H9 (cell line): Measurements from ENCODE around the gene BACH2. TPM values are rescaled to one million over a fixed set of nuclear protein-coding genes. Genes with fewer than 3 reads are reported as not detected.

Source experiments
- DNase-seq: peaks from one replicate; pipeline ENCODE4 v3.0.0-alpha.2; 2017
- H2AFZ ChIP-seq: one replicate; pipeline ENCODE4 v1.6.1; 2013; ENCODE audit warnings: mild to moderate bottlenecking, low read length, control low read depth, moderate library complexity
- H2AK5ac ChIP-seq: 2 replicates; pipeline ENCODE4 v1.6.1; 2013; ENCODE audit warnings: low read length, control low read depth, mixed read lengths; ENCODE audit not compliant: insufficient read length
- H2BK120ac ChIP-seq: one replicate; pipeline ENCODE4 v1.6.1; 2013; ENCODE audit warnings: low read depth, mild to moderate bottlenecking, low read length, control low read depth, inconsistent platforms; ENCODE audit not compliant: poor library complexity, severe bottlenecking
- H2BK12ac ChIP-seq: 2 replicates; pipeline ENCODE4 v1.6.1; 2013; ENCODE audit warnings: low read length, control low read depth, mixed read lengths, low read depth; ENCODE audit not compliant: insufficient read length
- H2BK15ac ChIP-seq: 2 replicates; pipeline ENCODE4 v1.6.1; 2013; ENCODE audit warnings: low read depth, low read length, control low read depth
- H2BK20ac ChIP-seq: one replicate; pipeline ENCODE4 v1.6.1; 2013; ENCODE audit warnings: low read depth, mild to moderate bottlenecking, low read length, control low read depth, inconsistent platforms; ENCODE audit not compliant: poor library complexity, severe bottlenecking
- H2BK5ac ChIP-seq: 2 replicates; pipeline ENCODE4 v1.6.1; 2013; ENCODE audit warnings: low read length, control low read depth, mixed read lengths; ENCODE audit not compliant: insufficient read length
- H3K14ac ChIP-seq: 2 replicates; pipeline ENCODE4 v1.6.1; 2013; ENCODE audit warnings: low read length, control low read depth; ENCODE audit not compliant: insufficient read depth
- H3K18ac ChIP-seq: 2 replicates; pipeline ENCODE4 v1.6.1; 2013; ENCODE audit warnings: low read depth, mild to moderate bottlenecking, mixed read lengths, low read length, control low read depth; ENCODE audit not compliant: insufficient read length
- H3K23ac ChIP-seq: 2 replicates; pipeline ENCODE4 v1.6.1; 2013; ENCODE audit warnings: low read length, control low read depth, mixed read lengths, low read depth; ENCODE audit not compliant: insufficient read length
- H3K23me2 ChIP-seq: 2 replicates; pipeline ENCODE4 v1.6.1; 2013; ENCODE audit warnings: low read depth, mild to moderate bottlenecking, mixed read lengths, low read length, control low read depth; ENCODE audit not compliant: insufficient read length, poor library complexity, severe bottlenecking
- H3K27ac ChIP-seq: 2 replicates; pipeline ENCODE4 v1.5.1; 2013; ENCODE audit warnings: low read length, control low read depth, mixed read lengths, low read depth; ENCODE audit not compliant: insufficient read length
- H3K27me3 ChIP-seq: 2 replicates; pipeline ENCODE4 v1.6.1; 2013; ENCODE audit warnings: low read length, control low read depth, inconsistent platforms; ENCODE audit not compliant: insufficient read depth
- H3K4ac ChIP-seq: 2 replicates; pipeline ENCODE4 v1.6.1; 2013; ENCODE audit warnings: low read depth, mild to moderate bottlenecking, control low read depth, inconsistent platforms, low read length, moderate library complexity
- H3K4me1 ChIP-seq: 2 replicates; pipeline ENCODE4 v1.6.1; 2013; ENCODE audit warnings: low read length, control low read depth, inconsistent platforms; ENCODE audit not compliant: insufficient read depth
- H3K4me2 ChIP-seq: 2 replicates; pipeline ENCODE4 v1.6.1; 2013; ENCODE audit warnings: low read length, control low read depth, mixed read lengths; ENCODE audit not compliant: insufficient read length, insufficient read depth
- H3K56ac ChIP-seq: 2 replicates; pipeline ENCODE4 v1.6.1; 2013; ENCODE audit warnings: low read depth, mild to moderate bottlenecking, mixed read lengths, low read length, control low read depth; ENCODE audit not compliant: insufficient read length
- H3K79me1 ChIP-seq: 2 replicates; pipeline ENCODE4 v1.6.1; 2013; ENCODE audit warnings: low read depth, mild to moderate bottlenecking, moderate library complexity, low read length, control low read depth, inconsistent platforms; ENCODE audit not compliant: insufficient read depth, poor library complexity, severe bottlenecking
- H3K79me2 ChIP-seq: 2 replicates; pipeline ENCODE4 v1.6.1; 2013; ENCODE audit warnings: low read length, control low read depth, inconsistent platforms; ENCODE audit not compliant: insufficient read depth
- H3K9ac ChIP-seq: 2 replicates; pipeline ENCODE4 v1.6.1; 2013; ENCODE audit warnings: low read length, control low read depth, mixed read lengths; ENCODE audit not compliant: insufficient read length; ENCODE audit errors: extremely low read depth
- H3K9me3 ChIP-seq: one replicate; pipeline ENCODE4 v1.6.1; 2013; ENCODE audit warnings: low read depth, low read length, inconsistent platforms; ENCODE audit not compliant: control insufficient read depth
- H3T11ph ChIP-seq: one replicate; pipeline ENCODE4 v1.6.1; 2013; ENCODE audit warnings: mild to moderate bottlenecking, low read length, control low read depth, inconsistent platforms
- H4K20me1 ChIP-seq: one replicate; pipeline ENCODE4 v1.6.1; 2013; ENCODE audit not compliant: control insufficient read depth, insufficient read length, insufficient read depth
- H4K5ac ChIP-seq: 2 replicates; pipeline ENCODE4 v1.6.1; 2013; ENCODE audit warnings: low read depth, mild to moderate bottlenecking, mixed read lengths, low read length, control low read depth; ENCODE audit not compliant: insufficient read length
- H4K8ac ChIP-seq: replicated peaks from 2 replicates; pipeline ENCODE4 v1.6.1; 2013; ENCODE audit warnings: low read length, control low read depth, mixed read lengths, low read depth; ENCODE audit not compliant: insufficient read length
- H4K91ac ChIP-seq: 2 replicates; pipeline ENCODE4 v1.6.1; 2013; ENCODE audit warnings: low read depth, mild to moderate bottlenecking, moderate library complexity, mixed read lengths, low read length, control low read depth; ENCODE audit not compliant: insufficient read length
- H3K27ac Mint-ChIP-seq, 3 experiments: 2 replicates in 2 of 3; 3 replicates in 1 of 3; pipeline ENCODE4 v1.8.0; 2020 to 2021; ENCODE audit warnings: mixed read lengths in 3 of 3, mild to moderate bottlenecking in 1 of 3, moderate library complexity in 1 of 3
- H3K27me3 Mint-ChIP-seq: 2 replicates; pipeline ENCODE4 v1.8.0; 2021; ENCODE audit warnings: low read depth, mild to moderate bottlenecking, moderate library complexity, mixed read lengths
- H3K36me3 Mint-ChIP-seq, 3 experiments: 2 replicates in 2 of 3; 3 replicates in 1 of 3; pipeline ENCODE4 v1.8.0; 2020 to 2021; ENCODE audit warnings: low read depth in 3 of 3, mixed read lengths in 3 of 3; ENCODE audit not compliant: insufficient read depth in 1 of 3
- H3K4me1 Mint-ChIP-seq, 2 experiments: 2 replicates each; pipeline ENCODE4 v1.8.0; 2020; ENCODE audit warnings: mixed read lengths in 2 of 2
- H3K4me3 Mint-ChIP-seq, 2 experiments: 2 replicates in 1 of 2; 3 replicates in 1 of 2; pipeline ENCODE4 v1.8.0; 2020 to 2021; ENCODE audit warnings: mild to moderate bottlenecking in 2 of 2, mixed read lengths in 2 of 2, moderate library complexity in 1 of 2
- H3K9me3 Mint-ChIP-seq, 2 experiments: 2 replicates in 1 of 2; 3 replicates in 1 of 2; pipeline ENCODE4 v1.8.0; 2020; ENCODE audit warnings: mild to moderate bottlenecking in 2 of 2, mixed read lengths in 2 of 2, moderate library complexity in 1 of 2
- CTCF ChIP-seq: fragments of 200-600 bp; sonication (generic); conservative IDR thresholded peaks from 3 replicates; pipeline ENCODE4 v1.8.0; 2021; ENCODE audit warnings: antibody characterized with exemption, mild to moderate bottlenecking
- WGBS: extraction: QIAGEN DNeasy Blood & Tissue Kit; methylation state at CpG from one replicate; pipeline ENCODE4 v1.1.7; 2013; ENCODE audit warnings: missing lambda C conversion rate, low lambda C conversion rate, mixed read lengths; ENCODE audit not compliant: insufficient read length; ENCODE audit errors: extremely low coverage; 5-methylcytosine and 5-hydroxymethylcytosine counted together
- total RNA-seq: library from RNA; stranded (reverse); gene quantifications from 2 replicates; pipeline ENCODE4 v1.2.1, GENCODE V29; 2021

The BACH2 gene
- total RNA-seq, 1 experiment from 2014 or later = 2.0 TPM

- H3K27ac Mint-ChIP-seq = no peak overlapping the region
- Histone ChIP-seq H3K18ac (no peak overlapping the region), H3K23ac (no peak overlapping the region), H3K56ac (no peak overlapping the region), H3K4me2 (no peak overlapping the region), H3K9ac (no peak overlapping the region), H4K8ac (no peak overlapping the region), H2BK120ac (no peak overlapping the region), H3K27ac (no peak overlapping the region), H3K4me1 (no peaks in the 10 kb centered on the region), H3K23me2 (no peaks in the 10 kb centered on the region), H2BK5ac (no peak overlapping the region), H4K5ac (no peak overlapping the region), H2BK12ac (no peak overlapping the region), H3K27me3 (no peaks in the 10 kb centered on the region), H2BK15ac (no peak overlapping the region), H2AFZ (no peak overlapping the region), H3K4ac (no peak overlapping the region), H3T11ph (no peak overlapping the region), H3K14ac (no peak overlapping the region), H3K79me2 (no peaks in the 10 kb centered on the region), H2AK5ac (no peak overlapping the region), H4K91ac (no peak overlapping the region), H3K9me3 (no peaks in the 10 kb centered on the region), H4K20me1 (no peaks in the 10 kb centered on the region), H2BK20ac (no peak overlapping the region), H3K79me1 (no peaks in the 10 kb centered on the region)
- no peaks in the 10 kb centered on the region for H3K9me3 Mint-ChIP-seq
- no CpG with 5 or more reads among the region's 3 CpGs for WGBS
- H3K4me3 Mint-ChIP-seq = no peak overlapping the region
- H3K4me1 Mint-ChIP-seq = peaks cover 3 to 7% of the 10 kb centered on the region in 2 experiments; a peak in 3 of 4 replicates
- DNase-seq = no peak
- TF ChIP-seq CTCF = no peak
- no peaks in the 10 kb centered on the region for H3K36me3 Mint-ChIP-seq
- no peaks in the 10 kb centered on the region for H3K27me3 Mint-ChIP-seq
Measured at GRCh38 chr6:90322976-90323474, 26.4 kb upstream of the BACH2 start.
